Measurements from ENCODE around the gene IL15RA.

GRCh38 chr10:5902511-5903274, 74.7 kb downstream of the IL15RA start:
- TF ChIP-seq CTCF (IDR thresholded peaks at IDR 0.05) = no peak
- TF ChIP-seq EZH2 (IDR thresholded peaks at IDR 0.05; ENCODE audit: borderline replicate concordance, insufficient read depth, low read depth, low read length, poor library complexity, severe bottlenecking) = no peak

All from B cell (primary cell).